GM12874 (cell line): ENCODE data around the gene ST3GAL3.

Source experiments
- CTCF ChIP-seq: IDR thresholded peaks from 2 replicates; pipeline ENCODE4 v1.5.1; 2011; ENCODE audit warnings: low read depth, mild to moderate bottlenecking, control low read depth, low read length, moderate library complexity; ENCODE audit not compliant: insufficient read depth

Gene ST3GAL3

GRCh38 chr1:43772978-43773377 is 65.6 kb downstream of the ST3GAL3 start:
- no peak for TF ChIP-seq CTCF

GRCh38 chr1:43773821-43774220 is 66.5 kb downstream of the ST3GAL3 start:
- TF ChIP-seq CTCF = no peak

- no peak for TF ChIP-seq CTCF
These were observed 67.0 kb downstream of the ST3GAL3 start for GRCh38 chr1:43774359-43774758.

GRCh38 chr1:43776043-43776761 is 68.9 kb downstream of the ST3GAL3 start:
- TF ChIP-seq CTCF = no peak

GRCh38 chr1:43779266-43779665 is 71.9 kb downstream of the ST3GAL3 start:
- no peak for TF ChIP-seq CTCF

GRCh38 chr1:43779805-43780403 is 72.6 kb downstream of the ST3GAL3 start:
- TF ChIP-seq CTCF = no peak

GRCh38 chr1:43781574-43781973 is 74.2 kb downstream of the ST3GAL3 start:
- no peak for TF ChIP-seq CTCF
